ENCODE measurements around the gene NDRG3.

Gene NDRG3

GRCh38 chr20:36745927-36746659 is at the start of gene NDRG3:
TSS of gene NDRG3 (minus strand) at chr20:36746090. CDS start at chr20:36721735, 24,355 bp downstream.
- peak; percentile 61 to 82 for DNase-seq

GRCh38 chr20:36794116-36794474 is 48.2 kb upstream of the NDRG3 start:
- DNase-seq = no peak

GRCh38 chr20:36793294-36794115 is 47.6 kb upstream of the NDRG3 start:
- no peak for DNase-seq

GRCh38 chr20:36792422-36792821 is 46.5 kb upstream of the NDRG3 start:
- no peak for DNase-seq

GRCh38 chr20:36791862-36792261 is 46.0 kb upstream of the NDRG3 start:
- DNase-seq = no peak

- DNase-seq = no peak
Measured at GRCh38 chr20:36786663-36787062, 40.8 kb upstream of the NDRG3 start.

- DNase-seq = no peak
Measured at GRCh38 chr20:36786246-36786645, 40.4 kb upstream of the NDRG3 start.

- DNase-seq = no peak
Measured at GRCh38 chr20:36785308-36785707, 39.4 kb upstream of the NDRG3 start.

- no peak for DNase-seq
Measured at GRCh38 chr20:36784900-36785299, 39.0 kb upstream of the NDRG3 start.

- DNase-seq = no peak
Measured at GRCh38 chr20:36784116-36784515, 38.2 kb upstream of the NDRG3 start.

- no peak for DNase-seq
Measured at GRCh38 chr20:36779656-36780025, 33.8 kb upstream of the NDRG3 start.

GRCh38 chr20:36778831-36779655 is 33.2 kb upstream of the NDRG3 start:
- no peak for DNase-seq

GRCh38 chr20:36777576-36777975 is 31.7 kb upstream of the NDRG3 start:
- DNase-seq = no peak

- DNase-seq = no peak
Measured at GRCh38 chr20:36777167-36777566, 31.3 kb upstream of the NDRG3 start.

- DNase-seq = no peak
Measured at GRCh38 chr20:36775826-36776225, 29.9 kb upstream of the NDRG3 start.

- no peak for DNase-seq
Measured at GRCh38 chr20:36775196-36775595, 29.3 kb upstream of the NDRG3 start.

GRCh38 chr20:36773597-36774390 is 27.9 kb upstream of the NDRG3 start, which contains the start of gene DSN1:
TSS of gene DSN1 (minus strand) at chr20:36773763. CDS start at chr20:36771458, 2,305 bp downstream.
- peak; percentile 96 for DNase-seq

- no peak for DNase-seq
Measured at GRCh38 chr20:36773107-36773596, 27.3 kb upstream of the NDRG3 start.

GRCh38 chr20:36770680-36771079 is 24.8 kb upstream of the NDRG3 start:
- DNase-seq = no peak

GRCh38 chr20:36768768-36769430 is 23.0 kb upstream of the NDRG3 start:
- DNase-seq = no peak

GRCh38 chr20:36761125-36761524 is 15.2 kb upstream of the NDRG3 start:
- DNase-seq = no peak

- DNase-seq = no peak
Measured at GRCh38 chr20:36760647-36761046, 14.8 kb upstream of the NDRG3 start.
